Measurements from ENCODE around the gene ADAMTSL1. TPM values are rescaled to one million over a fixed set of nuclear protein-coding genes. Genes with fewer than 3 reads are reported as not detected.

Gene ADAMTSL1
- total RNA-seq, 1 experiment from 2014 or later: 1.2 TPM

- no peak overlapping the region for H3K4me2 ChIP-seq (ENCODE audit: insufficient read depth, insufficient read length, low read length)
- H3K56ac ChIP-seq (ENCODE audit: insufficient read length, low read depth, low read length): no peak overlapping the region
- no peaks in the 10 kb centered on the region for H3K79me1 ChIP-seq (ENCODE audit: insufficient read depth, low read depth, low read length, poor library complexity, severe bottlenecking)
- H3K9me3 Mint-ChIP-seq: no peaks in the 10 kb centered on the region
- WGBS (ENCODE audit: extremely low coverage, insufficient read length, low lambda C conversion rate): no CpG with 5 or more reads among the region's 7 CpGs
- H2BK12ac ChIP-seq (ENCODE audit: insufficient read length, low read depth, low read length): no peak overlapping the region
- H4K5ac ChIP-seq (ENCODE audit: insufficient read length, low read depth, low read length): no peak overlapping the region
- no peak overlapping the region for H2BK20ac ChIP-seq (ENCODE audit: low read depth, low read length, poor library complexity, severe bottlenecking)
- no peak overlapping the region for H3K27ac ChIP-seq (ENCODE audit: insufficient read length, low read depth, low read length)
- H3K14ac ChIP-seq (ENCODE audit: insufficient read depth, low read length): no peak overlapping the region
- no peak overlapping the region for H3T11ph ChIP-seq (ENCODE audit: low read length)
- H3K23ac ChIP-seq (ENCODE audit: insufficient read length, low read depth, low read length): no peak overlapping the region
- no peaks in the 10 kb centered on the region for H3K23me2 ChIP-seq (ENCODE audit: insufficient read length, low read depth, low read length, poor library complexity, severe bottlenecking)
- no peak for DNase-seq
- H3K79me2 ChIP-seq (ENCODE audit: insufficient read depth, low read length): no peaks in the 10 kb centered on the region
- H3K4ac ChIP-seq (ENCODE audit: low read depth, low read length): no peak overlapping the region
- H2BK5ac ChIP-seq (ENCODE audit: insufficient read length, low read length): no peak overlapping the region
- no peak overlapping the region for H4K8ac ChIP-seq (replicated peaks; ENCODE audit: insufficient read length, low read depth, low read length)
- H3K4me1 Mint-ChIP-seq: peaks cover 3 to 8% of the 10 kb centered on the region in 2 experiments; a peak in 2 of 4 replicates
- H2AFZ ChIP-seq (ENCODE audit: low read length): no peak overlapping the region
- no peak overlapping the region for H3K18ac ChIP-seq (ENCODE audit: insufficient read length, low read depth, low read length)
- no peaks in the 10 kb centered on the region for H3K27me3 Mint-ChIP-seq (ENCODE audit: low read depth)
- H3K9me3 ChIP-seq (ENCODE audit: control insufficient read depth, low read depth, low read length): no peaks in the 10 kb centered on the region
- TF ChIP-seq CTCF (conservative IDR thresholded peaks at IDR 0.05): no peak
- no peak overlapping the region for H2BK120ac ChIP-seq (ENCODE audit: low read depth, low read length, poor library complexity, severe bottlenecking)
- no peaks in the 10 kb centered on the region for H3K36me3 Mint-ChIP-seq (ENCODE audit: insufficient read depth in 1 of 3, low read depth in 3 of 3)
- H3K4me1 ChIP-seq (ENCODE audit: insufficient read depth, low read length): no peaks in the 10 kb centered on the region
- H3K9ac ChIP-seq (ENCODE audit: extremely low read depth, insufficient read length, low read length): no peak overlapping the region
- H4K91ac ChIP-seq (ENCODE audit: insufficient read length, low read depth, low read length): no peak overlapping the region
- no peaks in the 10 kb centered on the region for H3K27me3 ChIP-seq (ENCODE audit: insufficient read depth, low read length)
- no peak overlapping the region for H3K4me3 Mint-ChIP-seq
- no peak overlapping the region for H2AK5ac ChIP-seq (ENCODE audit: insufficient read length, low read length)
- H2BK15ac ChIP-seq (ENCODE audit: low read depth, low read length): no peak overlapping the region
- H4K20me1 ChIP-seq (ENCODE audit: control insufficient read depth, insufficient read depth, insufficient read length): no peaks in the 10 kb centered on the region
- H3K27ac Mint-ChIP-seq: no peak overlapping the region
These were observed 462.3 kb downstream of the ADAMTSL1 start for GRCh38 chr9:18936094-18936871.

All from H9 (cell line).